ENCODE data around the gene PACS1.
"Not testable (repeated sequence)": the region's sequence is repeated elsewhere in the genome, so short reads cannot be mapped to it uniquely, and the experiment has no call there.

The PACS1 gene

GRCh38 chr11:66112601-66113499, 42.8 kb downstream of the PACS1 start:
- DNase-seq: no peak

DNA sequence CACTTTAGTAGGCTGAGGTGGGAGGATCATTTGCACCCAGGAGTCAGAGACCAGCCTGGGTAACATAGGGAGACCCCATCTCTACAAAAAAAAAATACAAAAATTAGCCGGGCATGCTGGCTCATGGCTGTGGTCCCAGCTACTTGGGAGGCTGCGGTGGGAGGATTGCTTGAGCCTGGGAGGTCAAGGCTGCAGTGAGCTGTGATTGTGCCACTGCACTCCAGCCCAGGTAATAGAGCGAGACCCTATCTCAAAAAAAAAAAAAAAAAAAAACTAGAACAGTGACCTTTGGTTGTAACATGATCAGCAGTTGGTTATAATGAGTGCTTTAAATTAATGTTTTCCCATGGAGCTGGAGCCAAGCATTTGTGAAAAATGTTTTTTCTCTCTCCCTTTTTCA, 44.9 kb downstream of the PACS1 start:
- not testable (repeated sequence) for DNase-seq

DNA sequence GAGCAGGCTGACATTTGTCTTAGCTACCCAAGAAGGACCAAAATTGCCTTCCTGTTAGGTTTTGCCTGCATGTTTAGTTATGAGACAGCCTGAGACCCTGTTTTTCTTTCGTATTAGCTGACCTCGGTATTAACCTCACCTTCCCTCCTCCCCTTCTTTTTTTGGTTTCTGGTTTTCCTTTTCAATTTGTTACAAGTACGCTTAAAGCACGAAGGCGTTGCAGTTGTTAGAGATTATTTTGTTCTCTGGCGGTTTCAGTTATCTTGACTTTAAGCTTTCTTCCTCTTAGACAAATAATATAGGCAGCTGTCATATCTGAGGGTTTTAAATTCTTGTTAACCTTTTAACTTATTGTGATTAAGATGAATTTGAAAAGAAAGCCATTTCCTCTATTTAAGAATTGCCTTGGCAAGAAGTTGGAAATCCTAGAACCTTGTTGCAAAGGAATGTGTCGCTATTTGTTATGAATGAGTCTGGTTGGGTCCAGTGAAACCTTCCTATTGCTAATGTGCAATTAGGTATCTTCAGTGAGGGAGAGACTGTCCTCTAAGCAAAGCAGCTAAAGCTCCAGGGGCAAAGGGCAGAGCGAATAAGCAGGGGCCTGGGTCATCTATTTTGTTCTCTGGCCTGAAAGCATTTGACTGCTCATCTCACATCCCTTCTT, 45.7 kb downstream of the PACS1 start:
- no peak for DNase-seq

GRCh38 chr11:66116576-66117361, 46.7 kb downstream of the PACS1 start:
- no peak for DNase-seq

GRCh38 chr11:66118847-66119246, 48.8 kb downstream of the PACS1 start:
- DNase-seq: no peak

- DNase-seq: no peak
Measured at GRCh38 chr11:66119348-66120133, 49.5 kb downstream of the PACS1 start.

DNA sequence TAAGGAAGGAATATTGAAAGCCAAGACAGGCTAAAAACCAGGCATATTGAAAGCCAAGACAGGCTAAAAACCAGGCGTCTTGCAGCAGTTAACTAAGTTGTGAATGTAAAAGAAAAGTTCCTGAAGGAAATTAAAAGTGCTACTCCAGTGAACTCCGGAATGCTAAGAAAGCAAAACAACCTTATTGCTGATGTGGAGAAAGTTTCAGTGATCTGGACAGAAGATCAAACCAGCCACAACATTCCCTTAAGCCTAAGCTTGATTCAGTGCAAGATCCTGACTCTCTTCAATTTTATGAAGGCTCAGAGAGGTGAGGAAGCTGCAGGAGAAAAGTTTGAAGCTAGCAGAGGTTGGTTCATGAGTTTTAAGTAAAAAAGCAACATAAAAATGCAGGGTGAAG, 51.4 kb downstream of the PACS1 start:
- no peak for DNase-seq

DNA sequence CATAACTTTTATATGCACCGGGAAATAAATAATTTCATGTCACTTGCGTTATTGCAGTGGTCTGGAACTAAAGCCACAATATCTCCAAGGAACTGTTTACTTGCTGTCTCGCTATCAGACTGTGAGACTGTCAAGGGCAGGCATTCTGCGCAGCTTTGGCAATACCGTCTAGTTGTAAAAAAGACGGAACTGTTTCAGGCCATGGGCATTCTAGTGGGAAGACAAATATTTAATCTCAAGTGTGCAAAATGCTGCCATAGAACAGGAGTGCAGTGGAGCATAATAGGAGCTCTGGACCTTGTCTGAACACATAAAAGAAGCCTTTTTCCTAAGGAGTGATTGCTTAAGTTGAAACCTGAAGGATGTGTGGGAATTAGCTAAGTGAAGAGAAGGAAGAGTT, 53.8 kb downstream of the PACS1 start:
- no peak for DNase-seq

GRCh38 chr11:66124564-66124963, 54.5 kb downstream of the PACS1 start:
- no peak for DNase-seq

- peak; percentile 18 to 39 for DNase-seq
Measured at GRCh38 chr11:66126064-66126463, 56.0 kb downstream of the PACS1 start.

DNA sequence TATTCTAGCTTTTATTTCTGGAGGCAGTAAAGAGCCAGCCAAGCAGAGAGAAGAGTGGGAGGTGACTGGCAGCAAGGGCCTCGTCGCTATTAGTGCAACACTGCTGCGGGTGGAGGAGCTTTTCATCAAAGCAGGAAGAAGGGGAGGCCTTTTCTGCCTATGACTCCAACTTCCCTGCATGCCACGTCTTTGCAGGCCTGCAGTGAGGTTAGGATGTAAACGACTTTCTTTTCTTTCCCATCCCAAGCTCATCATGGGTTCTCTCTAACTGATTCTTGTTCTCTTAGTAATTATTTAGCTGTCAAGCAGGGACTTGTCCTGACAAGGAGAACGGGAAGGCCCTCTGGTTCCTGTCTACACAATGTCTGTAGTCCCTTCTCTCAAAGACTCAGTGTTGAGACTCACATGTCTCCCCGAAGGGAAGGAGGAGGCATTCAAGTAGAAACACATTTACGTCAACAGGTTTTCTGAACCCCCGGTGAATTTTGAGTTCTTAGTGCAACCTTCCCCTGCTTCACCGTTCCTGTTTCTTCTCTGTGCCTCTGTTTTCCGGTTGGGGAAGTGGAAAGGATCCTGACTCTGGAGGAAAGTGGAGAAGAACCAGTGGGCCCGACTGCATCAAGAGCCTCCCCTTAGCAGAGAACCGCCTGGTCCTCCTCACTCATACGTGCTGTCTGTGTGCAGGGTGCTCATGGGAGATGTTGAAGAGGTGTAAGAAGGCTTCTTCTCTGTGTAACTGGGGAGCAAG, 56.9 kb downstream of the PACS1 start:
- peak; percentile 79 to 89 for DNase-seq

- no peak for DNase-seq
Measured at GRCh38 chr11:66130978-66131377, 60.9 kb downstream of the PACS1 start.

DNA sequence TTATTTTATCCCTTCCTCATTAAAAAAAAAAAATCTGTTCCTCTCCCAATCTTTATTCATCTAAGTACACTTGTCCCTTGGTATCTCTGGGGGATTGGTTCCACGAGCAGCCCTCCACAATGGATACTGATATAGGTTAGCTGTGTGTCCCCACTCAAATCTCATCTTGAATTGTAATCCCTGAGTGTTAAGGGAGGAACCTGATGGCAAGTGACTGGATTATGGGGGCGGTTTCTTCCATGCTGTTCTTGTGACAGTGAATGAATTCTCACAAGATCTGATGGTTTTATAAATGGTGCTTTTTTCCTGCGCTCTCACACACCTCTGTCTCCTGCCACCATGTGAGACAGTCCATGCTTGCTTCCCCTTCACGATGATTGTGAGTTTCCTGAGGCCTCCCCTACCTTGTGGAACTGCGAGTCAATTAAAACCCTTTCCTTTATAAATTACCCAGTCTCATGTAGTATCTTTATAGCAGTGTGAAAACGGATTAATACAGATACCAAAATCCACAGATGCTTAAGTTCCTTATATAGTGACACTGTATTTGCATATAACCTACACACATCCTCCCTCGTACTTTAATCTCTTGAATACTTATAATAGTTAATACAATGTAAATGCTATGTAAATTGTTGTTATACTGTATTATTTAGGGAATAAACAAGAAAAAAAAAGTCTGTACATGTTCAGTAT, 62.0 kb downstream of the PACS1 start:
- no peak for DNase-seq

GRCh38 chr11:66133216-66133775, 63.2 kb downstream of the PACS1 start:
- no peak for DNase-seq

GRCh38 chr11:66136752-66137123, 66.7 kb downstream of the PACS1 start:
- DNase-seq: no peak

DNA sequence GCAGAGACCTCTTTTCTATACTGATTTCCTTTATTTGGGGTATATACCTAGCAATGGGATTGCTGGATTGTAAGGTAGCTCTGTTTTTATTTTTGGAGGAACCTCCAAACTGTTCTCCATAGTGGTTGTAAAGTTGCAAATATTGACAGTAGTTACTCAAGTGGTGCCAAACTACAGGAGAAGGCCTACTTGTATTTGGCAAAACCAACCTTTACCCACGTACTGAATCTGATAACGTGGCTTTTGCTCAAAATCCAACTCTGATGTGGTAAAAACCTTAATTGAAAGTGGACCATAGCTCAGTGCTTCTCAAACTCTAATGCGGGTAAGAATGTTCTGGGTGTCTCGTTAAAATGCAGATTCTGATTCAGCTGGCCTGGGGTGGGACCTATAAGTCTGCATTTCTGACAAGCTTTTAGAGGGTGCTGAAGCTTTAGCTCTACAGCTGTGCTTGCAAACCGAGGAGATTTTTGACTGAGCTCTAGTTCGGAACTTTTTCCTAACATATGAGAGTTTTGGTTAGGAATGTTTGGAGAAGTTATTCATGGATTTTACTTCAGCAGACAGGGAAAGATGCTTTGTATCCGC, 69.8 kb downstream of the PACS1 start:
- DNase-seq: no peak

DNA sequence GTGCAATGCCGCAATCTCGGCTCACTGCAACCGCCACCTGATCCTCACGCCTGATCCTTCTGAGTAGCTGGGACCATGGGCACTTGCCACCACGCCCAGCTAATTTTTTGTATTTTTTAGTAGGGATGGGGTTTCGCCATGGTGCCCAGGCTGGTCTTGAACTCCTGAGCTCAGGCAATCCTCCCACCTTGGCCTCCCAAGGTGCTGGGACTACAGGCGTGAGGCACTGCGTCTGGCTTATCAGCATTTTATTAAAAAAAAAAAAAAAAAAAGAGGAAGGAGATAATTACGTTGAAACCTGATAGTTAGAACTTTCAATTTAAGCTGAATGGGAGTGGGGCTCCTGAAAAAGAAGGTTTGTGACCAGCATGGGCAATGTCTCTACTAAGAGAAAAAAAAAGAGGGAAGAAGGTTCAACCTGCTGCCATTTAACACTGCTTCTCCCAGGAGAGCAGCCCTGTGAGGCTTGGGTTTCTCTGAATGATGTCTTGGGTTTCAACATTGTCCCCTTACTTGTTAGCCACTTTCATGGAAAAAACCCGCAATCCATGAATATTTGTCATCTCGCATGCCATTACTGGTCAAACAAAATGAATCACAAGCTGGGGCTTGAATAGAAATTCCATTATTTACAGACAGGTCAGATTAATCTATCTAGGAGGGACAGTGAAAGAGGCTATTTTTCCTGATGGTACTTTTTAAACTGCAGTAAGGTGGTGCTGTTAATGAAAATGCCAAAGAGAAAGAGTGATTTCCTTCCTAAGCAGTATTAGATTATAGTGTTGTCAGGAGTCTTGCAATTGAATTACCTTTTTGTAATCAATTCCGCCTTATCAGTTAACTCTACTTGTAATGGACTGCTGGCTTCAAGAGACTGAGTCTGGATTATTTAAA, 72.5 kb downstream of the PACS1 start:
- DNase-seq: peak in 1 of 2 experiments; percentile 19

- DNase-seq: no peak
Measured at GRCh38 chr11:66143264-66143566, 73.1 kb downstream of the PACS1 start.

GRCh38 chr11:66143996-66144678, 74.1 kb downstream of the PACS1 start:
- no peak for DNase-seq
